Parathyroid adenoma (tissue), 2 donors: Measurements from ENCODE around the gene HSBP1L1.
"Not testable (repeated sequence)": the region's sequence is repeated elsewhere in the genome, so short reads cannot be mapped to it uniquely, and the experiment has no call there.

Source experiments
- H2AFZ ChIP-seq: fragments of 300-600 bp; sonication (generic); one replicate; pipeline ENCODE4 v1.7.0; 2017; ENCODE audit warnings: antibody characterized with exemption, mild to moderate bottlenecking
- H3K27ac ChIP-seq: fragments of 300-600 bp; sonication (generic); one replicate; pipeline ENCODE4 v1.7.0; 2017
- H3K27me3 ChIP-seq: fragments of 300-600 bp; sonication (generic); one replicate; pipeline ENCODE4 v1.7.0; 2017; ENCODE audit warnings: low read length; ENCODE audit not compliant: control insufficient read depth, insufficient read depth
- H3K36me3 ChIP-seq: fragments of 300-600 bp; sonication (generic); one replicate; pipeline ENCODE4 v1.7.0; 2017; ENCODE audit warnings: low read length; ENCODE audit not compliant: control insufficient read depth, insufficient read depth
- H3K4me1 ChIP-seq: fragments of 300-600 bp; sonication (generic); one replicate; pipeline ENCODE4 v1.7.0; 2017; ENCODE audit warnings: control low read depth
- H3K4me2 ChIP-seq: fragments of 300-600 bp; sonication (generic); one replicate; pipeline ENCODE4 v1.7.0; 2017; ENCODE audit warnings: low read length
- H3K4me3 ChIP-seq: fragments of 300-600 bp; sonication (generic); one replicate; pipeline ENCODE4 v1.7.0; 2017; ENCODE audit warnings: low read depth, low read length
- H3K79me2 ChIP-seq: fragments of 300-600 bp; sonication (generic); one replicate; pipeline ENCODE4 v1.7.0; 2017; ENCODE audit warnings: control low read depth
- H3K9ac ChIP-seq: fragments of 300-600 bp; sonication (generic); one replicate; pipeline ENCODE4 v1.7.0; 2017; ENCODE audit warnings: mild to moderate bottlenecking
- H3K9me3 ChIP-seq: fragments of 300-600 bp; sonication (generic); one replicate; pipeline ENCODE4 v1.7.0; 2017; ENCODE audit warnings: low read length; ENCODE audit not compliant: control insufficient read depth
- CTCF ChIP-seq: fragments of 300-600 bp; sonication (generic); IDR thresholded peaks from one replicate; pipeline ENCODE4 v1.7.0; 2017; ENCODE audit warnings: antibody characterized with exemption, mild to moderate bottlenecking
- donor health status: primary hyperparathyroidism.

Gene HSBP1L1

GRCh38 chr18:79958981-79959380 lies 5.5 kb upstream of the HSBP1L1 start:
- Histone ChIP-seq H3K79me2 (no peaks in the 10 kb centered on the region), H3K4me2 (no peak overlapping the region), H3K4me1 (no peaks in the 10 kb centered on the region), H3K27ac (no peak overlapping the region), H3K9ac (no peak overlapping the region), H3K36me3 (no peaks in the 10 kb centered on the region), H3K9me3 (no peaks in the 10 kb centered on the region), H2AFZ (no peak overlapping the region), H3K27me3 (no peaks in the 10 kb centered on the region), H3K4me3 (no peak overlapping the region)
- no peak for TF ChIP-seq CTCF

- H3K4me3 ChIP-seq, H3K4me1 ChIP-seq, H2AFZ ChIP-seq, H3K27me3 ChIP-seq, H3K9ac ChIP-seq, H3K36me3 ChIP-seq, H3K4me2 ChIP-seq, H3K79me2 ChIP-seq, H3K9me3 ChIP-seq, H3K27ac ChIP-seq: not testable (repeated sequence)
Observed at GRCh38 chr18:79960161-79960801, 4.2 kb upstream of the HSBP1L1 start.

- no peaks in the 10 kb centered on the region for H3K79me2 ChIP-seq
- H3K9ac ChIP-seq = no peak overlapping the region
- H2AFZ ChIP-seq = no peak overlapping the region
Observed at GRCh38 chr18:79960921-79961526, 3.4 kb upstream of the HSBP1L1 start.

GRCh38 chr18:79961527-79962291 lies 2.7 kb upstream of the HSBP1L1 start:
- no peak overlapping the region for H3K27ac ChIP-seq
- no peaks in the 10 kb centered on the region for H3K27me3 ChIP-seq
- H3K36me3 ChIP-seq = no peaks in the 10 kb centered on the region
- peaks cover 4% of the 10 kb centered on the region for H3K4me1 ChIP-seq
- no peak overlapping the region for H3K4me3 ChIP-seq
- H3K79me2 ChIP-seq = no peaks in the 10 kb centered on the region
- H3K9me3 ChIP-seq = no peaks in the 10 kb centered on the region
- no peak overlapping the region for H3K4me2 ChIP-seq
- no peak for TF ChIP-seq CTCF
- no peak overlapping the region for H2AFZ ChIP-seq
- no peak overlapping the region for H3K9ac ChIP-seq

More at GRCh38 chr18:79960921-79961526, 3.4 kb upstream of the HSBP1L1 start:
- no peak for TF ChIP-seq CTCF
- Histone ChIP-seq H3K27me3 (no peaks in the 10 kb centered on the region), H3K4me2 (no peak overlapping the region), H3K4me1 (peaks cover 4% of the 10 kb centered on the region), H3K4me3 (no peak overlapping the region), H3K36me3 (no peaks in the 10 kb centered on the region), H3K9me3 (no peaks in the 10 kb centered on the region), H3K27ac (no peak overlapping the region)

GRCh38 chr18:79962311-79962710 lies 2.1 kb upstream of the HSBP1L1 start:
- H3K27ac ChIP-seq = no peak overlapping the region
- H3K4me3 ChIP-seq = no peak overlapping the region
- no peaks in the 10 kb centered on the region for H3K79me2 ChIP-seq
- no peak overlapping the region for H3K4me2 ChIP-seq
- H3K9ac ChIP-seq = no peak overlapping the region
- no peaks in the 10 kb centered on the region for H3K9me3 ChIP-seq
- no peak for TF ChIP-seq CTCF
- H3K36me3 ChIP-seq = no peaks in the 10 kb centered on the region
- peaks cover 4% of the 10 kb centered on the region for H3K4me1 ChIP-seq
- H3K27me3 ChIP-seq = no peaks in the 10 kb centered on the region
- no peak overlapping the region for H2AFZ ChIP-seq
